ENCODE measurements around the gene BORCS5. TPM values are rescaled to one million over a fixed set of nuclear protein-coding genes. Genes with fewer than 3 reads are reported as not detected.

Gene BORCS5
- total RNA-seq, 1 donor from 2014 or later, result 13.3 TPM

DNA sequence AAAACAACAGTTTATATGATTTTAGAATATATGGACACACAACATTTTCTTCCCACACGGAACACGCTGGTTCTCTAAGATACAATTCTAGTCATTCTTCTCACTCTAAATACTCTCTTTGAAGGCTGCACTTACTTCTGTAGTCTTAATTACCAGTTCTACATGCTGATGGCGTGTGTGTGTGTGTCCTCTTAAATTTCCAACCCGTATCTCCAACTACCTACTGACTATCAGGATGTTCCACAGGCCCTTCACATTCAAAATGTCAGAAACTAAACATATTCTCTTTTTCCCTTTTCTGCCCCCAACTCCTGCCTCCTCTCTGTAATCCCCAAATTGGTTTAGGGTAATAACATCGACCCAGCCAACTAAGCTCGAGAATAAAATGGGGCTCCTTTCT, 130.6 kb downstream of the BORCS5 start:
- H3K4me3 Mint-ChIP-seq, result no peak overlapping the region
- TF ChIP-seq EZH2phosphoT487 (IDR thresholded peaks at IDR 0.05), result no peak
- TF ChIP-seq EZH2 (IDR thresholded peaks at IDR 0.05), result no peak
- TF ChIP-seq, protein P1, sequence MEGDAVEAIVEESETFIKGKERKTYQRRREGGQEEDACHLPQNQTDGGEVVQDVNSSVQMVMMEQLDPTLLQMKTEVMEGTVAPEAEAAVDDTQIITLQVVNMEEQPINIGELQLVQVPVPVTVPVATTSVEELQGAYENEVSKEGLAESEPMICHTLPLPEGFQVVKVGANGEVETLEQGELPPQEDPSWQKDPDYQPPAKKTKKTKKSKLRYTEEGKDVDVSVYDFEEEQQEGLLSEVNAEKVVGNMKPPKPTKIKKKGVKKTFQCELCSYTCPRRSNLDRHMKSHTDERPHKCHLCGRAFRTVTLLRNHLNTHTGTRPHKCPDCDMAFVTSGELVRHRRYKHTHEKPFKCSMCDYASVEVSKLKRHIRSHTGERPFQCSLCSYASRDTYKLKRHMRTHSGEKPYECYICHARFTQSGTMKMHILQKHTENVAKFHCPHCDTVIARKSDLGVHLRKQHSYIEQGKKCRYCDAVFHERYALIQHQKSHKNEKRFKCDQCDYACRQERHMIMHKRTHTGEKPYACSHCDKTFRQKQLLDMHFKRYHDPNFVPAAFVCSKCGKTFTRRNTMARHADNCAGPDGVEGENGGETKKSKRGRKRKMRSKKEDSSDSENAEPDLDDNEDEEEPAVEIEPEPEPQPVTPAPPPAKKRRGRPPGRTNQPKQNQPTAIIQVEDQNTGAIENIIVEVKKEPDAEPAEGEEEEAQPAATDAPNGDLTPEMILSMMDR (IDR thresholded peaks at IDR 0.05), result no peak
- H2AFZ ChIP-seq (replicated peaks), result no peak overlapping the region
- no peaks in the 10 kb centered on the region for H3K36me3 ChIP-seq
- no peak overlapping the region for H3K27ac ChIP-seq
- no peaks in the 10 kb centered on the region for H3K79me2 ChIP-seq (ENCODE audit: low read depth)
- peaks cover 3% of the 10 kb centered on the region for H3K4me1 ChIP-seq
- H3K36me3 Mint-ChIP-seq, result peaks cover 8% of the 10 kb centered on the region
- no peak overlapping the region for H3K27ac Mint-ChIP-seq
- H3K4me1 Mint-ChIP-seq, result no peaks in the 10 kb centered on the region
- no peak overlapping the region for H3K4me3 ChIP-seq
- no peaks in the 10 kb centered on the region for H3K27me3 ChIP-seq
- H3K9me3 ChIP-seq (ENCODE audit: low read depth), result no peaks in the 10 kb centered on the region
- no peaks in the 10 kb centered on the region for H3F3A ChIP-seq (ENCODE audit: low read depth)
- H4K20me1 ChIP-seq (ENCODE audit: low read depth), result no peaks in the 10 kb centered on the region
- H3K9me3 Mint-ChIP-seq, result no peaks in the 10 kb centered on the region
- no peaks in the 10 kb centered on the region for H3K27me3 Mint-ChIP-seq (ENCODE audit: insufficient read depth, low read depth)
- no peak overlapping the region for H3K4me2 ChIP-seq
- H3K9ac ChIP-seq, result no peak overlapping the region
- no peak for DNase-seq (ENCODE audit: low spot score)

DNA sequence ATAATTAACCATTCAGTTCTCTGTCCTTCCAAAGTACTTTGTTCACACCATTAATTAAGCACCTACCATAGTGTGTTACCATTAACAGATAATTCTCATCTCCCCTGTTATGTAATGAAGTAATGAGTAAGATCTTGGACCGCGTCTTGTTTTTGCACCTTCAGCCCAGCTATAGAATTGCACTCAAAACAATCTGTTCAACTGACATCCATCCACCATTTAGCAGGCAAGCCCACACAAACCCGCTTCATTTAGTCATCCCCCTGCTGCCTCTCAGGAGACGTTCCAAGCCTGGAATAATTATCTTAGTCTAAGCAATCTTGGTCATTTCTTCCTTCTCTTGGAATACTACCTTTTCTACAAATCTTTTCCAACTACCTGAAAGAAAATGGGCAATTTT, 131.4 kb downstream of the BORCS5 start:
- H3K4me1 Mint-ChIP-seq, result no peaks in the 10 kb centered on the region
- no peaks in the 10 kb centered on the region for H3K9me3 Mint-ChIP-seq
- no peaks in the 10 kb centered on the region for H3K27me3 Mint-ChIP-seq (ENCODE audit: insufficient read depth, low read depth)
- H3K4me2 ChIP-seq, result no peak overlapping the region
- no peak overlapping the region for H2AFZ ChIP-seq (replicated peaks)
- TF ChIP-seq, protein P1 (IDR thresholded peaks at IDR 0.05), result no peak
- TF ChIP-seq EZH2 (IDR thresholded peaks at IDR 0.05) (no peak), EZH2phosphoT487 (IDR thresholded peaks at IDR 0.05) (no peak)
- H3K4me3 Mint-ChIP-seq, result no peak overlapping the region
- H3K27ac ChIP-seq, result no peak overlapping the region
- H3K79me2 ChIP-seq (ENCODE audit: low read depth), result no peaks in the 10 kb centered on the region
- no peaks in the 10 kb centered on the region for H4K20me1 ChIP-seq (ENCODE audit: low read depth)
- H3K4me1 ChIP-seq, result peaks cover 3% of the 10 kb centered on the region
- H3K9me3 ChIP-seq (ENCODE audit: low read depth), result no peaks in the 10 kb centered on the region
- DNase-seq (ENCODE audit: low spot score), result no peak
- H3K27ac Mint-ChIP-seq, result no peak overlapping the region
- H3K4me3 ChIP-seq, result no peak overlapping the region
- H3K9ac ChIP-seq, result no peak overlapping the region
- peaks cover 8% of the 10 kb centered on the region for H3K36me3 Mint-ChIP-seq
- no peaks in the 10 kb centered on the region for H3K36me3 ChIP-seq
- no peaks in the 10 kb centered on the region for H3F3A ChIP-seq (ENCODE audit: low read depth)
- no peaks in the 10 kb centered on the region for H3K27me3 ChIP-seq

DNA sequence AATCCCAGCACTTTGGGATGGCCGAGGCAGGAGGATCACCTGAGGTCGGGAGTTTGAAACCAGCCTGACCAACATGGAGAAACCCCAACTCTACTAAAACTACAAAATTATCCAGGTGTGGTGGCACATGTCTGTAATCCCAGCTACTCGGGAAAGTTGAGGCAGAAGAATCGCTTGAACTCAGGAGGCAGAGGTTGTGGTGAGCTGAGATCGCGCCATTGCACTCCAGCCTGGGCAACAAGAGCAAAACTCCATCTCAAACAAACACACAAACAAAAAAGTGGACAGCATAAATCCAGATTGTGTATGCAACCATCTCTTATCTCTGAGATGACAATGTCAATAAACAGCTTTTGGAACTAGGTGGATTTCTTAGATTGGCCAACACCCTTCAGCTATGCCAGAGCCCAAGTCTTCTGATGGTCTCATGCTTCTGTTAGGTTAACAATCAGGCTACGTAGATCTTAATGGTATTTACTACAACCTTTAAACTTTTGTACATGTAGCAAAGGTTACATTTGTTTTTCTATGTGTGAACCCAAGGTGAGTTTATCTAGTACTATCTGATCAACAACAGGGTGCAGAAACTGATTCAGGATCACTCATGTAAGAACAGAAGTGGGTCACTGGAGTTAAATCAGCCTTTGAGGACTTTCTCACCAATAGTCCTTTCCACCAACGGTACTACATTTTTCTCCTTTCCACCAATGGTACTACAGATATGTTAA, 132.1 kb downstream of the BORCS5 start:
- no peak for DNase-seq (ENCODE audit: low spot score)
- Histone ChIP-seq H3K4me2 (no peak overlapping the region), H3K27me3 (no peaks in the 10 kb centered on the region), H3K9me3 (ENCODE audit: low read depth) (no peaks in the 10 kb centered on the region), H3K4me3 (no peak overlapping the region), H4K20me1 (ENCODE audit: low read depth) (no peaks in the 10 kb centered on the region), H2AFZ (replicated peaks) (no peak overlapping the region), H3F3A (ENCODE audit: low read depth) (no peaks in the 10 kb centered on the region), H3K27ac (no peak overlapping the region), H3K9ac (no peak overlapping the region), H3K79me2 (ENCODE audit: low read depth) (no peaks in the 10 kb centered on the region), H3K4me1 (peaks cover 2% of the 10 kb centered on the region), H3K36me3 (no peaks in the 10 kb centered on the region)
- Mint-ChIP-seq H3K9me3 (no peaks in the 10 kb centered on the region), H3K4me1 (no peaks in the 10 kb centered on the region), H3K27ac (no peak overlapping the region), H3K36me3 (peaks cover 8% of the 10 kb centered on the region), H3K4me3 (no peak overlapping the region), H3K27me3 (ENCODE audit: insufficient read depth, low read depth) (no peaks in the 10 kb centered on the region)
- TF ChIP-seq EZH2phosphoT487 (IDR thresholded peaks at IDR 0.05), result no peak
- no peak for TF ChIP-seq EZH2 (IDR thresholded peaks at IDR 0.05)
- TF ChIP-seq, protein P1 (IDR thresholded peaks at IDR 0.05), result no peak

Data from neural progenitor cell (in vitro differentiated cells).